Mammary microvascular endothelial cell (primary cell): ENCODE measurements around the gene PCDHGA5. TPM values are rescaled to one million over a fixed set of nuclear protein-coding genes. Genes with fewer than 3 reads are reported as not detected.

Experiments used
- total RNA-seq: library from RNA; depleted of rRNA; stranded (reverse); fragments of >200 nt; gene quantifications from 2 replicates; pipeline ENCODE4 v1.2.3, GENCODE V29; 2015

The PCDHGA5 gene
- total RNA-seq = 0.53 and 0.79 TPM in 2 replicates

GRCh38 chr5:141363952-141364660 is at the start of gene PCDHGA5:
Gene PCDHGA5, plus strand, starts transcription at chr5:141364162. Its CDS starts 169 bp downstream, at chr5:141364331.

GRCh38 chr5:141320225-141321169 is 43.5 kb upstream of the PCDHGA5 start, which contains the start of gene TAF7:
Gene TAF7, minus strand, starts transcription at chr5:141320784. Its CDS starts 740 bp downstream, at chr5:141320044.

GRCh38 chr5:141330299-141331080 is 33.5 kb upstream of the PCDHGA5 start, which contains the start of gene PCDHGA1:
Gene PCDHGA1, plus strand, starts transcription at chr5:141330514.

GRCh38 chr5:141338538-141339306 is 25.2 kb upstream of the PCDHGA5 start, which contains the start of gene PCDHGA2:
Gene PCDHGA2, plus strand, starts transcription at chr5:141338760.

GRCh38 chr5:141343242-141343952 is 20.6 kb upstream of the PCDHGA5 start, which contains the start of gene PCDHGA3:
Gene PCDHGA3, plus strand, starts transcription at chr5:141343829. Its CDS starts 205 bp downstream, at chr5:141344034.

GRCh38 chr5:141349917-141350619 is 13.9 kb upstream of the PCDHGA5 start, which contains the start of gene PCDHGB1:
Gene PCDHGB1, plus strand, starts transcription at chr5:141350099. Its CDS starts 162 bp downstream, at chr5:141350261.

GRCh38 chr5:141354900-141355469 is 9.0 kb upstream of the PCDHGA5 start, which contains the start of gene PCDHGA4:
Gene PCDHGA4, plus strand, starts transcription at chr5:141355021. Its CDS starts 87 bp downstream, at chr5:141355108.

GRCh38 chr5:141359790-141360426 is 4.1 kb upstream of the PCDHGA5 start, which contains the start of gene PCDHGB2:
Gene PCDHGB2, plus strand, starts transcription at chr5:141359994. Its CDS starts 142 bp downstream, at chr5:141360136.

GRCh38 chr5:141369994-141370848 is 6.3 kb downstream of the PCDHGA5 start, which contains the start of gene PCDHGB3:
Gene PCDHGB3, plus strand, starts transcription at chr5:141370242. Its CDS starts 153 bp downstream, at chr5:141370395.

GRCh38 chr5:141373673-141374317 is 9.8 kb downstream of the PCDHGA5 start, which contains the start of gene PCDHGA6:
Gene PCDHGA6, plus strand, starts transcription at chr5:141373891. Its CDS starts 193 bp downstream, at chr5:141374084.

GRCh38 chr5:141382469-141383294 is 18.7 kb downstream of the PCDHGA5 start, which contains the start of gene PCDHGA7:
Gene PCDHGA7, plus strand, starts transcription at chr5:141382742. Its CDS starts 158 bp downstream, at chr5:141382900.

GRCh38 chr5:141387557-141388311 is 23.8 kb downstream of the PCDHGA5 start, which contains the start of gene PCDHGB4:
Gene PCDHGB4, plus strand, starts transcription at chr5:141387698. Its CDS starts 187 bp downstream, at chr5:141387885.

GRCh38 chr5:141392429-141393198 is 28.7 kb downstream of the PCDHGA5 start, which contains the start of gene PCDHGA8:
Gene PCDHGA8, plus strand, starts transcription at chr5:141392633. Its CDS starts 181 bp downstream, at chr5:141392814.

